Testis (tissue), 3 donors: Measurements from ENCODE around the gene DSTN. TPM values are rescaled to one million over a fixed set of nuclear protein-coding genes. Genes with fewer than 3 reads are reported as not detected.

Experiments used
- DNase-seq: peaks from one replicate; pipeline ENCODE4 v3.0.0-alpha.2; 2019
- H3K27ac ChIP-seq, 2 donors: fragments of 200-600 bp; sonication (generic); one replicate each; pipeline ENCODE4 v1.5.1; 2019
- H3K27me3 ChIP-seq: fragments of 200-600 bp; sonication (generic); one replicate; pipeline ENCODE4 v1.5.1; 2019
- H3K36me3 ChIP-seq: fragments of 200-600 bp; sonication (generic); one replicate; pipeline ENCODE4 v1.5.1; 2017; ENCODE audit warnings: low read depth; ENCODE audit errors: missing control alignments
- H3K4me1 ChIP-seq: fragments of 200-600 bp; sonication (generic); one replicate; pipeline ENCODE4 v1.5.1; 2019
- H3K4me3 ChIP-seq, 2 donors: fragments of 200-600 bp; sonication (generic); one replicate each; pipeline ENCODE4 v1.5.1; 2017 to 2019
- H3K9me3 ChIP-seq: fragments of 200-600 bp; sonication (generic); one replicate; pipeline ENCODE4 v1.5.1; 2017
- CTCF ChIP-seq, 3 experiments: fragments of 450-650 bp in 2 of 3; fragments of 200-600 bp in 1 of 3; sonication (generic) in 1 of 3; IDR thresholded peaks; one replicate each; pipeline ENCODE4 v1.5.1; 2016 to 2019; ENCODE audit warnings: antibody characterized with exemption in 3 of 3, mild to moderate bottlenecking in 2 of 3, moderate library complexity in 1 of 3
- POLR2A ChIP-seq: fragments of 450-650 bp; IDR thresholded peaks from one replicate; pipeline ENCODE4 v1.6.1; 2017; ENCODE audit warnings: antibody characterized with exemption, mild to moderate bottlenecking, moderate library complexity
- WGBS, 2 donors: methylation state at CpG; one replicate each; pipeline ENCODE4 v1.1.5; 2018; 5-methylcytosine and 5-hydroxymethylcytosine counted together
- intact Hi-C: fragments of 100-400 bp; cut with DNase I; formaldehyde crosslinking; loops from one replicate; pipeline ENCODE4 v1.15.1; 2023; ENCODE audit warnings: low total_unique reads
- polyA plus RNA-seq: library from polyadenylated mRNA; stranded (reverse); fragments of 350-450 nt; fragmentation: Illumina TruSeq; extraction: RNeasy Lipid Tissue Mini Kit (QIAGEN cat#74804); gene quantifications from one replicate; pipeline ENCODE4 v1.2.3, GENCODE V29; 2014; ENCODE audit warnings: low read depth, low replicate concordance; ENCODE audit not compliant: insufficient read depth
- total RNA-seq, 2 donors: library from RNA; depleted of rRNA; stranded (reverse); fragments of >200 nt; gene quantifications; one replicate each; pipeline ENCODE4 v1.2.3, GENCODE V29; 2016

The DSTN gene
- total and polyA plus RNA-seq, 3 donors from 2014 or later: 121 to 301 (median 148) TPM

DNA sequence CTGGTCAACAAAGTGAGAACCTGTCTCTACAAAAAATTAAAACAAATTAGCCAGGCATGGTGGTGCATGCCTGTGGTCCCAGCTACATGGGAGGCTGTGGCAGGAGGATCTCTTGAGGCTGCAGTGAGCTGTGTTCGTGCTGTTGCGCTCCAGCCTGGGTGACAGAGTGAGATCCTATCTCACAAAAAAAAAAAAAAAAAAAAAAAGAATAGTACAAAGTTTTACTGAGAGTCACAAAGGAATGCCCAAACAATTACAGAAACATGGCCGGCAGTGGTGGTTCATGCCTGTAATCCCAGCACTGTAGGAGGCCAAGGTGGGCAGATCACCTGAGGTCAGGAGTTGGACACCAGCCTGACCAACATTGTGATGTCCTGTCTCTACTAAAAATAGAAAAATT lies 14.8 kb upstream of the DSTN start:
- WGBS, 2 donors: 91 to 100% methylated on average over 3 of the region's 3 CpGs
- Histone ChIP-seq H3K9me3 (no peaks in the 10 kb centered on the region), H3K4me3 (no peak overlapping the region), H3K4me1 (no peaks in the 10 kb centered on the region), H3K27ac (no peak overlapping the region), H3K27me3 (no peaks in the 10 kb centered on the region), H3K36me3 (no peaks in the 10 kb centered on the region)
- TF ChIP-seq POLR2A (no peak), CTCF (IDR thresholded peaks at IDR 0.05) (no peak)
- intact Hi-C loops: no loop called here
- no peak for DNase-seq

DNA sequence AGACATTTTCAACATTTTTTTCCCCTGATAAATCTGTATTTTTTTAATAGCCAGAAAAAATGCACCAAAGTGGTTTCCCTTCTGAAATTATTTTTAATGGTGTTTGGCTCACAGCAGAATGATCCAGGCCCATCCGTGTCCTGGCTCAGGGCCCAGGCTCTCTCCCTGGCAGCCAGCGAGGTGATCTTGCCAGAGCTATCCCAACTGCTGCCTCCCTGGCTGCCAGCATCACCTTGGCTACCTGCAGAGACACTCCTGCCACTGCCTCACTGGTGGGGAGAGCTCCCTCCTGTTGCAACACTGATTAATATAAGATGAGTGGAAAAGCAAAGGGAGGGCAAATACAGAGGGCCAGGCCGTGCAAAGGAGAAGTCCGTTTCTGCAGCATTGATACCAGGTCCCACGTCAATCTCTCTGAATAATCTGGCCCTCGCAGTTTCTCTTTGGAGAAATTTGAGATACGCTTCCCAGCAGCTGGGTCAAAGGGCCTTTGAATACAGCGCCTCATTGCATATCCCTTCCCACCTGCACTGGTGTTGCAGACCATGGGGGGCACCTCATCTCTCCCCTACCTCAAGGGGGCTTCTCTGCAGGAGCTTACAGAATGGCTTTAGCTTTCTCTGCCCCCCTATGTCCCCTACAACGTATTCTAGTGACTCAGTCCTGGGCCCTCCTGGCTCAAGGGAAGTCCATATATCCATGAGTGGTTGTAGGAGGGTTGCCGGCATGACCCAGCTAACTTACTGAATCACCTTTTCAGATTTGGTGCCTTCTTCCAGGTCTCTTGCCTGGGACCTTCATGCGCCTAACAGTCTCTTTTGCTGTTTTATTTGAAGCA lies 12.8 kb upstream of the DSTN start:
- 70 to 77% methylated on average over 11 of the region's 11 CpGs for WGBS, 2 donors
- no peak for DNase-seq
- Histone ChIP-seq H3K4me1 (no peaks in the 10 kb centered on the region), H3K27me3 (no peaks in the 10 kb centered on the region), H3K27ac (peak overlapping the region in 1 of 2 donors; percentile 66), H3K4me3 (no peak overlapping the region), H3K9me3 (no peaks in the 10 kb centered on the region), H3K36me3 (no peaks in the 10 kb centered on the region)
- TF ChIP-seq POLR2A (no peak), CTCF (IDR thresholded peaks at IDR 0.05) (no peak)
- intact Hi-C loops: no loop called here

GRCh38 chr20:17557675-17558006 lies 12.2 kb upstream of the DSTN start:
- Histone ChIP-seq H3K27me3 (no peaks in the 10 kb centered on the region), H3K9me3 (no peaks in the 10 kb centered on the region), H3K36me3 (no peaks in the 10 kb centered on the region), H3K4me3 (no peak overlapping the region), H3K27ac (peak overlapping the region in 1 of 2 donors; percentile 66), H3K4me1 (no peaks in the 10 kb centered on the region)
- intact Hi-C loops: no loop called here
- TF ChIP-seq POLR2A: no peak
- TF ChIP-seq CTCF (IDR thresholded peaks at IDR 0.05): no peak
- no peak for DNase-seq
- WGBS, 2 donors: 75 to 87% methylated on average over 3 of the region's 3 CpGs

- Histone ChIP-seq H3K4me1 (no peaks in the 10 kb centered on the region), H3K4me3 (no peak overlapping the region), H3K27ac (peak overlapping the region in 1 of 2 donors; percentile 66), H3K9me3 (no peaks in the 10 kb centered on the region), H3K27me3 (no peaks in the 10 kb centered on the region), H3K36me3 (no peaks in the 10 kb centered on the region)
- 53 to 69% methylated on average over 7 of the region's 7 CpGs for WGBS, 2 donors
- intact Hi-C loops: no loop called here
- TF ChIP-seq CTCF (IDR thresholded peaks at IDR 0.05): no peak
- no peak for TF ChIP-seq POLR2A
- no peak for DNase-seq
These were observed 11.5 kb upstream of the DSTN start for GRCh38 chr20:17558154-17558940.
